ENCODE results near the gene RECQL. TPM values are rescaled to one million over a fixed set of nuclear protein-coding genes. Genes with fewer than 3 reads are reported as not detected.

Gene RECQL
- total and polyA plus RNA-seq, 9 of the 15 experiments (the other 6 are each of a cell fraction or from before 2014, with no cell fraction given), result 22.2 to 44.7 (median 28.5) TPM

GRCh38 chr12:21472197-21472823, 29.1 kb downstream of the RECQL start:
- H2AFZ ChIP-seq (ENCODE audit: low read depth, low read length), result no peak overlapping the region
- CTCF ChIA-PET (ENCODE audit: low intra/inter-chr PET ratio), result no interaction called here
- WGBS (ENCODE audit: insufficient coverage, low coverage, missing lambda C conversion rate), result 69% methylated on average over 7 of the region's 7 CpGs
- no peak overlapping the region for H3K9ac ChIP-seq (ENCODE audit: insufficient read depth in 1 of 2, low read depth in 2 of 2, low read length in 2 of 2)
- no peak overlapping the region for H3K4me2 ChIP-seq (ENCODE audit: insufficient read depth, low read length)
- H3K79me2 ChIP-seq (ENCODE audit: control insufficient read depth, insufficient read depth, low read length), result no peaks in the 10 kb centered on the region
- in situ Hi-C loops (cut with MboI) (no loop called here), intact Hi-C loops (cut with micrococcal nuclease) (no loop called here)
- no peaks in the 10 kb centered on the region for H3K4me1 ChIP-seq (replicated peaks in 1 of 2; ENCODE audit: control insufficient read depth in 2 of 2, insufficient read depth in 2 of 2, low read length in 2 of 2)
- peaks cover 38% of the 10 kb centered on the region; the same call in 2 of the 3 replicates for H3K36me3 ChIP-seq (ENCODE audit: control insufficient read depth, insufficient read depth, low read length)
- BruUV-seq (replicated peaks), result no TSS peak
- H3K27me3 ChIP-seq (ENCODE audit: control insufficient read depth in 2 of 2, insufficient read depth in 2 of 2, low read length in 2 of 2), result no peaks in the 10 kb centered on the region
- H3K27ac ChIP-seq (ENCODE audit: extremely low read depth, low read depth, low read length), result no peak overlapping the region
- no peak for DNase-seq (ENCODE audit: extremely low read depth in 1 of 4, low spot score in 3 of 4)
- H4K20me1 ChIP-seq (replicated peaks; ENCODE audit: control insufficient read depth, insufficient read depth, low read length), result no peaks in the 10 kb centered on the region
- ATAC-seq, result no peak
- H3K9me3 ChIP-seq (replicated peaks; ENCODE audit: control insufficient read depth, insufficient read depth, low read depth, low read length), result no peaks in the 10 kb centered on the region
- POLR2A ChIA-PET, result no interaction called here
- peak; percentile 26; the same call in 1 of the 2 replicates for TF ChIP-seq REST (IDR thresholded peaks at IDR 0.05; ENCODE audit: borderline replicate concordance)
- no peak for TF ChIP-seq REST (CRISPR knock-in tag; IDR thresholded peaks at IDR 0.05; ENCODE audit: low read depth)
- no peak for TF ChIP-seq ESRRB (CRISPR knock-in tag; IDR thresholded peaks at IDR 0.05; ENCODE audit: borderline replicate concordance)
- FAIRE-seq, result no peak
- no peak overlapping the region for H3K4me3 ChIP-seq
- H3K9me1 ChIP-seq (ENCODE audit: control insufficient read depth, insufficient read depth, low read length), result no peaks in the 10 kb centered on the region
